GM12891 (cell line): ENCODE measurements around the gene KCNE1.
"Not testable (repeated sequence)": the region's sequence is repeated elsewhere in the genome, so short reads cannot be mapped to it uniquely, and the experiment has no call there.

Experiments
- POLR2A ChIP-seq: IDR thresholded peaks from 2 replicates; pipeline ENCODE4 v1.6.1; 2011; ENCODE audit warnings: low read depth, low read length, control low read depth
- POLR2AphosphoS5 ChIP-seq: IDR thresholded peaks from 2 replicates; pipeline ENCODE4 v1.6.1; 2011; ENCODE audit warnings: low read depth, low read length, control low read depth
- POU2F2 ChIP-seq: IDR thresholded peaks from 2 replicates; pipeline ENCODE4 v1.6.1; 2011; ENCODE audit warnings: low read depth, mild to moderate bottlenecking, control low read depth, low read length, moderate library complexity
- SPI1 ChIP-seq: IDR thresholded peaks from 2 replicates; pipeline ENCODE4 v1.6.1; 2011; ENCODE audit warnings: low read depth, low read length, control low read depth
- TAF1 ChIP-seq: IDR thresholded peaks from 2 replicates; pipeline ENCODE4 v1.6.1; 2011; ENCODE audit warnings: low read depth, low read length, control low read depth

- not testable (repeated sequence) for TF ChIP-seq TAF1, POLR2AphosphoS5, POLR2A, SPI1, POU2F2
Observed at GRCh38 chr21:34455628-34456027, 56.4 kb downstream of the KCNE1 start.
